Gastroesophageal sphincter (tissue), 4 donors: Measurements from ENCODE around the gene YAP1. TPM values are rescaled to one million over a fixed set of nuclear protein-coding genes. Genes with fewer than 3 reads are reported as not detected.

Source experiments
- ATAC-seq: fragments of 150-250 bp; one replicate; pipeline ENCODE4 v1.9.1; 2016; ENCODE audit warnings: mild to moderate bottlenecking, moderate library complexity
- H3K27ac ChIP-seq, 4 donors: fragments of 200-600 bp; sonication (generic) in 3 of 4; 1 replicate in 3 of 4; 2 replicates in 1 of 4; pipeline ENCODE4 v1.5.1; 2016 to 2019
- H3K27me3 ChIP-seq: fragments of 200-600 bp; sonication (generic); one replicate; pipeline ENCODE4 v1.5.1; 2019
- H3K36me3 ChIP-seq, 2 donors: fragments of 200-600 bp; sonication (generic); one replicate each; pipeline ENCODE4 v1.5.1; 2019; ENCODE audit warnings: control low read depth in 1 of 2
- H3K4me1 ChIP-seq, 3 donors: fragments of 200-600 bp; sonication (generic); 1 replicate in 2 of 3; 2 replicates in 1 of 3; pipeline ENCODE4 v1.5.1; 2016 to 2019; ENCODE audit warnings: control low read depth in 2 of 3
- H3K4me3 ChIP-seq, 2 donors: fragments of 200-600 bp; sonication (generic); one replicate each; pipeline ENCODE4 v1.5.1; 2019; ENCODE audit warnings: mild to moderate bottlenecking in 1 of 2, moderate library complexity in 1 of 2
- H3K9me3 ChIP-seq, 3 donors: fragments of 200-600 bp; sonication (generic); one replicate each; pipeline ENCODE4 v1.5.1; 2017 to 2019; ENCODE audit warnings: control low read depth in 2 of 3
- CTCF ChIP-seq, 4 experiments: fragments of 200-600 bp in 2 of 4; fragments of 450-650 bp in 2 of 4; sonication (generic) in 1 of 4; IDR thresholded peaks; one replicate each; pipeline ENCODE4 v1.5.1; 2017 to 2019; ENCODE audit warnings: antibody characterized with exemption in 4 of 4, mild to moderate bottlenecking in 2 of 4, moderate library complexity in 2 of 4
- EP300 ChIP-seq: sonication (generic); formaldehyde crosslinking; IDR thresholded peaks from one replicate; pipeline ENCODE4 v1.6.1; 2017; ENCODE audit warnings: antibody characterized with exemption, mild to moderate bottlenecking
- POLR2A ChIP-seq, 2 donors: fragments of 450-650 bp; IDR thresholded peaks; one replicate each; pipeline ENCODE4 v1.6.1; 2017; ENCODE audit warnings: antibody characterized with exemption in 2 of 2, mild to moderate bottlenecking in 2 of 2, moderate library complexity in 1 of 2
- POLR2AphosphoS5 ChIP-seq: sonication (generic); formaldehyde crosslinking; IDR thresholded peaks from one replicate; pipeline ENCODE4 v1.6.1; 2017; ENCODE audit warnings: antibody characterized with exemption
- WGBS, 2 donors: methylation state at CpG; one replicate each; pipeline ENCODE4 v1.1.5; 2018; ENCODE audit warnings: low coverage in 1 of 2; 5-methylcytosine and 5-hydroxymethylcytosine counted together
- total RNA-seq, 4 donors: library from RNA; depleted of rRNA; stranded (reverse); fragments of >200 nt; gene quantifications; one replicate each; pipeline ENCODE4 v1.1.0, GENCODE V29; 2016

Gene YAP1
- total RNA-seq, 4 donors from 2014 or later, result 192 to 323 (median 278) TPM

GRCh38 chr11:102116453-102117205 lies 6.4 kb downstream of the YAP1 start:
- no peak overlapping the region for H3K27ac ChIP-seq
- no peak for ATAC-seq
- no peaks in the 10 kb centered on the region for H3K36me3 ChIP-seq
- H3K4me3 ChIP-seq, result no peak overlapping the region
- TF ChIP-seq CTCF (IDR thresholded peaks at IDR 0.05) (no peak), EP300 (no peak), POLR2AphosphoS5 (no peak), POLR2A (IDR thresholded peaks at IDR 0.05) (no peak)
- WGBS, 2 donors, result 43 to 52% methylated on average over 2 of the region's 2 CpGs
- H3K4me1 ChIP-seq, result peaks cover 8 to 88% (median 19%) of the 10 kb centered on the region in 3 donors
- no peaks in the 10 kb centered on the region for H3K27me3 ChIP-seq
- H3K9me3 ChIP-seq, result no peaks in the 10 kb centered on the region

- Histone ChIP-seq H3K4me3 (no peak overlapping the region), H3K27me3 (no peaks in the 10 kb centered on the region), H3K4me1 (peaks cover 8 to 92% (median 19%) of the 10 kb centered on the region in 3 donors), H3K9me3 (no peaks in the 10 kb centered on the region), H3K27ac (no peak overlapping the region), H3K36me3 (no peaks in the 10 kb centered on the region)
- TF ChIP-seq CTCF (IDR thresholded peaks at IDR 0.05) (no peak), EP300 (no peak)
- no peak for ATAC-seq
- WGBS, 2 donors, result 31 to 40% methylated on average over 1 to 4 of the region's 4 CpGs
These were observed 7.3 kb downstream of the YAP1 start for GRCh38 chr11:102117472-102118113.

GRCh38 chr11:102118937-102119336 lies 8.7 kb downstream of the YAP1 start:
- ATAC-seq, result no peak
- H3K27ac ChIP-seq, result no peak overlapping the region
- H3K9me3 ChIP-seq, result no peaks in the 10 kb centered on the region
- TF ChIP-seq POLR2AphosphoS5, result no peak
- TF ChIP-seq EP300, result no peak
- no peak for TF ChIP-seq CTCF (IDR thresholded peaks at IDR 0.05)
- H3K27me3 ChIP-seq, result no peaks in the 10 kb centered on the region
- peaks cover 8 to 80% (median 19%) of the 10 kb centered on the region in 3 donors for H3K4me1 ChIP-seq
- WGBS, 2 donors, result 18 to 49% methylated on average over 2 to 3 of the region's 3 CpGs
- peaks cover 0 to under 1% of the 10 kb centered on the region in 2 donors for H3K36me3 ChIP-seq
- H3K4me3 ChIP-seq, result no peak overlapping the region

- 22 to 25% methylated on average over 4 of the region's 4 CpGs for WGBS, 2 donors
- H3K27ac ChIP-seq, result no peak overlapping the region
- TF ChIP-seq POLR2AphosphoS5, result no peak
- TF ChIP-seq POLR2A (IDR thresholded peaks at IDR 0.05), result no peak
- no peak for TF ChIP-seq CTCF (IDR thresholded peaks at IDR 0.05)
- TF ChIP-seq EP300, result no peak
These were observed 9.8 kb downstream of the YAP1 start for GRCh38 chr11:102119997-102120396.

More at GRCh38 chr11:102119997-102120396, 9.8 kb downstream of the YAP1 start:
- Histone ChIP-seq H3K9me3 (no peaks in the 10 kb centered on the region), H3K4me3 (no peak overlapping the region), H3K27me3 (no peaks in the 10 kb centered on the region), H3K36me3 (peaks cover 0 to 4% of the 10 kb centered on the region in 2 donors), H3K4me1 (peaks cover 8 to 71% (median 19%) of the 10 kb centered on the region in 3 donors)
- ATAC-seq, result no peak
